Body of pancreas (tissue), 4 donors: Measurements from ENCODE around the gene CFAP61.

ENCODE experiments used
- CTCF ChIP-seq, 7 experiments: fragments of 450-650 bp in 4 of 7; fragments of 200-600 bp in 3 of 7; sonication (generic) in 3 of 7; IDR thresholded peaks; one replicate each; pipeline ENCODE4 v1.5.1; 2016 to 2019; ENCODE audit warnings: antibody characterized with exemption in 7 of 7
- POLR2A ChIP-seq, 3 donors: fragments of 450-650 bp; IDR thresholded peaks; one replicate each; pipeline ENCODE4 v1.6.1; 2016; ENCODE audit warnings: antibody characterized with exemption in 3 of 3, mild to moderate bottlenecking in 2 of 3

- TF ChIP-seq CTCF (IDR thresholded peaks at IDR 0.05) (no peak), POLR2A (IDR thresholded peaks at IDR 0.05) (no peak)
Observed at GRCh38 chr20:20096421-20096820, 44.1 kb downstream of the CFAP61 start.
